CD1c-positive myeloid dendritic cell (primary cell): Measurements from ENCODE around the gene SFT2D1.

Experiments used
- DNase-seq: peaks from one replicate; pipeline ENCODE4 v3.0.0-alpha.2; 2016; ENCODE audit errors: extremely low spot score

SFT2D1 gene

GRCh38 chr6:166307082-166308032, 35.0 kb downstream of the SFT2D1 start:
- no peak for DNase-seq

GRCh38 chr6:166306378-166307081, 35.8 kb downstream of the SFT2D1 start:
- DNase-seq: no peak

- no peak for DNase-seq
These were observed 36.7 kb downstream of the SFT2D1 start for GRCh38 chr6:166305562-166306117.

- DNase-seq: no peak
These were observed 38.2 kb downstream of the SFT2D1 start for GRCh38 chr6:166304106-166304505.

GRCh38 chr6:166301611-166302529, 40.5 kb downstream of the SFT2D1 start:
- no peak for DNase-seq

- no peak for DNase-seq
These were observed 41.9 kb downstream of the SFT2D1 start for GRCh38 chr6:166300357-166300987.

- DNase-seq: no peak
These were observed 44.7 kb downstream of the SFT2D1 start for GRCh38 chr6:166297606-166298005.

GRCh38 chr6:166296035-166296883, 46.1 kb downstream of the SFT2D1 start:
- no peak for DNase-seq

- no peak for DNase-seq
These were observed 48.4 kb downstream of the SFT2D1 start for GRCh38 chr6:166293731-166294584.

- no peak for DNase-seq
These were observed 52.9 kb downstream of the SFT2D1 start for GRCh38 chr6:166289207-166290060.

- DNase-seq: peak; percentile 49
These were observed 55.5 kb downstream of the SFT2D1 start for GRCh38 chr6:166286839-166287271.

GRCh38 chr6:166285233-166285632, 57.1 kb downstream of the SFT2D1 start:
- no peak for DNase-seq

- no peak for DNase-seq
These were observed 57.7 kb downstream of the SFT2D1 start for GRCh38 chr6:166284640-166285039.

- no peak for DNase-seq
These were observed 59.8 kb downstream of the SFT2D1 start for GRCh38 chr6:166282394-166283032.

- DNase-seq: no peak
These were observed 61.2 kb downstream of the SFT2D1 start for GRCh38 chr6:166281104-166281503.

GRCh38 chr6:166279393-166279679, 63.0 kb downstream of the SFT2D1 start:
- DNase-seq: no peak

GRCh38 chr6:166278579-166279392, 63.6 kb downstream of the SFT2D1 start:
- no peak for DNase-seq
